ENCODE measurements around the gene KCNN4. TPM values are rescaled to one million over a fixed set of nuclear protein-coding genes. Genes with fewer than 3 reads are reported as not detected.
A peak's percentile ranks its signal among the peaks of the same experiment; 100 is the strongest.

KCNN4 gene
- total and polyA plus RNA-seq, 2 of the 13 experiments (the other 11 are each of a cell fraction or from before 2014, with no cell fraction given): 0.13 to 0.25 TPM

GRCh38 chr19:43754503-43755255 is 26.1 kb downstream of the KCNN4 start, which contains the start of gene SMG9 (continued):
- TF ChIP-seq ARID3A (IDR thresholded peaks at IDR 0.05; ENCODE audit: low read depth, low read length) (0 out of 2 replicates have a peak, but pooled peaks have one; percentile 5), DZIP1 (CRISPR knock-in tag; IDR thresholded peaks at IDR 0.05) (no peak), SMC3 (IDR thresholded peaks at IDR 0.05; ENCODE audit: low read length) (no peak), KLF6 (CRISPR knock-in tag; IDR thresholded peaks at IDR 0.05) (0 out of 2 replicates have a peak, but pooled peaks have one; percentile 40), CREB3 (CRISPR knock-in tag; IDR thresholded peaks at IDR 0.05) (no peak), ZFP90 (CRISPR knock-in tag; IDR thresholded peaks at IDR 0.05; ENCODE audit: borderline replicate concordance) (no peak), MAF1 (CRISPR knock-in tag; IDR thresholded peaks at IDR 0.05; ENCODE audit: borderline replicate concordance) (no peak; the same call in 1 of the 2 replicates), RNF2 (conservative IDR thresholded peaks at IDR 0.05; ENCODE audit: low read depth) (no peak; the same call in 1 of the 2 replicates), CENPT (CRISPR knock-in tag; IDR thresholded peaks at IDR 0.05; ENCODE audit: low read depth) (no peak), HNRNPH1 (optimal IDR thresholded peaks at IDR 0.05; ENCODE audit: low read depth, low read length) (no peak), ESRRA (CRISPR knock-in tag; IDR thresholded peaks at IDR 0.05; ENCODE audit: low read depth) (no peak; the same call in 1 of the 2 replicates), ZNF224 (CRISPR knock-in tag; IDR thresholded peaks at IDR 0.05) (no peak), ZMYM4 (CRISPR knock-in tag; IDR thresholded peaks at IDR 0.05) (peak; percentile 41; the same call in 1 of the 2 replicates), EEA1 (CRISPR knock-in tag; IDR thresholded peaks at IDR 0.05; ENCODE audit: borderline replicate concordance) (no peak; the same call in 1 of the 2 replicates), ZNF7 (CRISPR knock-in tag; IDR thresholded peaks at IDR 0.05) (no peak; the same call in 1 of the 2 replicates), MYNN (CRISPR knock-in tag; IDR thresholded peaks at IDR 0.05; ENCODE audit: low read depth) (no peak), TFDP2 (CRISPR knock-in tag; IDR thresholded peaks at IDR 0.05) (no peak), KDM3A (CRISPR knock-in tag; IDR thresholded peaks at IDR 0.05; ENCODE audit: low read depth) (no peak), ZNF513 (CRISPR knock-in tag; conservative IDR thresholded peaks at IDR 0.05) (0 out of 2 replicates have a peak, but pooled peaks have one; percentile 10), ZNF331 (CRISPR knock-in tag; IDR thresholded peaks at IDR 0.05) (peak; percentile 16; the same call in 1 of the 2 replicates), SNAPC5 (CRISPR knock-in tag; IDR thresholded peaks at IDR 0.05; ENCODE audit: borderline replicate concordance) (no peak), SOX5 (CRISPR knock-in tag; IDR thresholded peaks at IDR 0.05; ENCODE audit: borderline replicate concordance) (no peak)
